Retinal pigment epithelial cell (primary cell): Measurements from ENCODE around the gene ACTG1.

Source experiments
- DNase-seq: peaks from one replicate; pipeline ENCODE4 v3.0.0-alpha.2; 2010; ENCODE audit warnings: low read depth
- H3K4me3 ChIP-seq: 2 replicates; pipeline ENCODE4 v1.5.1; 2011; ENCODE audit warnings: mild to moderate bottlenecking, low read length, control low read depth, moderate library complexity
- TF ChIP-seq, protein P1 (sequence below): conservative IDR thresholded peaks from 2 replicates; pipeline ENCODE4 v1.5.1; 2011; ENCODE audit warnings: low read depth, low read length, control low read depth, inconsistent platforms

The ACTG1 gene

DNA sequence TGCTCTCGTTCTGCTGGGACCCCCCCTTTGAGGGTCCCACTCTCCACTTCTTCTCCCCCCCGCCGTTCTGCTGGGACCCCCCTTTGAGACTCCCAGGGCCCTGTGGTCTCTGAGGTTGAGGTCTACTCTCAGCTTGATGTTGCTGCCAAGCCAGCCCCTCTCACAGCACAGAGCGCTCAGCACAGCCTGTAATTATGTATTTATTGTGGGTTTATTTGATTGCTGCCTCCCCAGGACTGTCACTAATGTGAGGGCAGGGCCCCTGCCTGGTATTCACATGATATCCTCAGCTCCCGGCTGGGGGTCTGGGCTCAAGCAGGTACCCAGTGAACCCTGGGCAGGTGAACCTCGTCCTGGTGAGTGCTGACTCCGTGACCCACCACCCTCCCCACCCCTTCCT lies 35.4 kb downstream of the ACTG1 start:
- H3K4me3 ChIP-seq: no peak overlapping the region

DNA sequence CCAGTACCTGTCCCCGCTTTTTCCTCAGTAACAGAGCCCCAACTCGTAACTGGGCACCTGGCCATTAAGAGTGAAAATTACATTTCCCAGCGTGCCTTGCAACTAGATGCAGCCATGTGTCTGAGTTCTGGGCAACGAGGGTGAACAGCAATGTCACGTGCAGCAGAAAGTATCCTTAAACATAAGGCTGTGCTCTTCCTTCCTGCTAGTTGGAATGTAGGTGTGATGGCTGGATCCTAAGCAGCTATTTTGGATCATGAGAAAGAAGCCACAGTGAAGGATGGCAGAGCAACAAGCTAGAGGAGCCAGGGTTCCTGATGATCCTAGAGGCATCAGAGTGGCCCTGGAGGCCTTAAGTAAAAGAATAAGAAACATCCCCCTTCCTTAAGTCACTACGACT lies 36.0 kb downstream of the ACTG1 start:
- DNase-seq: no peak
- TF ChIP-seq, protein P1, sequence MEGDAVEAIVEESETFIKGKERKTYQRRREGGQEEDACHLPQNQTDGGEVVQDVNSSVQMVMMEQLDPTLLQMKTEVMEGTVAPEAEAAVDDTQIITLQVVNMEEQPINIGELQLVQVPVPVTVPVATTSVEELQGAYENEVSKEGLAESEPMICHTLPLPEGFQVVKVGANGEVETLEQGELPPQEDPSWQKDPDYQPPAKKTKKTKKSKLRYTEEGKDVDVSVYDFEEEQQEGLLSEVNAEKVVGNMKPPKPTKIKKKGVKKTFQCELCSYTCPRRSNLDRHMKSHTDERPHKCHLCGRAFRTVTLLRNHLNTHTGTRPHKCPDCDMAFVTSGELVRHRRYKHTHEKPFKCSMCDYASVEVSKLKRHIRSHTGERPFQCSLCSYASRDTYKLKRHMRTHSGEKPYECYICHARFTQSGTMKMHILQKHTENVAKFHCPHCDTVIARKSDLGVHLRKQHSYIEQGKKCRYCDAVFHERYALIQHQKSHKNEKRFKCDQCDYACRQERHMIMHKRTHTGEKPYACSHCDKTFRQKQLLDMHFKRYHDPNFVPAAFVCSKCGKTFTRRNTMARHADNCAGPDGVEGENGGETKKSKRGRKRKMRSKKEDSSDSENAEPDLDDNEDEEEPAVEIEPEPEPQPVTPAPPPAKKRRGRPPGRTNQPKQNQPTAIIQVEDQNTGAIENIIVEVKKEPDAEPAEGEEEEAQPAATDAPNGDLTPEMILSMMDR: no peak
- H3K4me3 ChIP-seq: no peak overlapping the region

More for the DNA sequence above, 35.4 kb downstream of the ACTG1 start:
- no peak for DNase-seq
- TF ChIP-seq, protein P1: no peak

DNA sequence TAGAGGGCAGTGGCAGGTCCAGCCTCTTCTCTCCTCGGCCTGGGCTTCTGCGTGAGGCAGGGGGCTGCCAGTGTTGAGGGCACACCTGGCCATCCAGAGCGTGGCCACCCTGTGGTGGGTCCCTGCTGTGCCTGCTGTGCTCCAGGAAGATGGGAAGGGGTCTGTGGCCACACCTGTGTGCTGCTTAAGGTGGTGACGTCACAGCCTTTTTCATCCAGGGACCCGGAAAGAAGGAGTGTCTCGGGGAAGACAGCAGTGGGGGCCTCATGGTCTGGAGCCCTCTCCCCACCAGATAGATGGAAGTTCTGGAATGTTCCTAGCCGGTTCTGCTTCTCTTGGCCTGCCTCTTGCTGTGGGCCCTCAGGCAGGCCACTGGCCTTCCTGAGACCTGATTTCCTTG lies 36.5 kb downstream of the ACTG1 start:
- no peak overlapping the region for H3K4me3 ChIP-seq
- TF ChIP-seq, protein P1: no peak
- DNase-seq: no peak

DNA sequence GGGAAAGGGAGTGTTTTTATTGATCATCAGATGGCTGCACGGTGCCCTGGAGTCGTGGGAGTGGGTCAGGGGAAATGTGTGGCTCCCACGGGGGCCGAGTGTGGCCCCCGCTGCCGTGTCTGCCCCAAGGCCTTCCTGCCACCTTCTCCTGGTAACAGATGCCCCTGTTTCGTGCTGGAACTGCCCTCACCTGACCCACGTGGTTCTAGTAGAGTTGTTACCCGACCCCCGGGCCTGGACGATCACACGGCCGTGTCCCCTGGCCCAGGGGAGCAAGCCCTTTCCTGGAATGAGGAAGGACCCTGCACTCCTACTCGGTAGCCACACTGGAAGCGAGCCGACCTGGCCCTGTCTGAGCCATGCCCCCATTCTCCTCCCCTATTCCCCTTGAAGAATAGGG lies 37.6 kb downstream of the ACTG1 start:
- TF ChIP-seq, protein P1: no peak
- H3K4me3 ChIP-seq: no peak overlapping the region
- DNase-seq: no peak

DNA sequence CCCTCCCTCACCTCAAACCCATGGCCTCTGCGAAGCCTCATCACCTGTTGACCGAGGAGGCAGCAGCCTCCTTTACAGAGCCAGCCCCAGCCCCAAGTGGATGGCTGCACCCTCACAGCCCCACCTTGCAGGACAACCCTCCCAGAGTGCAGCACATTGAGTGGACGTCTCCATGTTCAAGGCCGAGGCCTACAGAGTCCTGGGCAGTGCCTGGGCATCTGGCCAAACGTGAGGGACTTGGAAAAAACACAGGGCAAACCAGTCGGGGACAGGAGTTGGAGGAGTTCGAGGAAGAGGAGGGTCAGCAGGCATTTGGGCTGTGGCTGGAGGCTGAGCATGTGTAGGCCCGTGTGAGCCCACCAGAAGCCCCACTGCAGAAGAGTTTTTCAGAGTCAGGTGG lies 39.6 kb downstream of the ACTG1 start:
- H3K4me3 ChIP-seq: no peak overlapping the region
- TF ChIP-seq, protein P1: no peak
- DNase-seq: no peak

DNA sequence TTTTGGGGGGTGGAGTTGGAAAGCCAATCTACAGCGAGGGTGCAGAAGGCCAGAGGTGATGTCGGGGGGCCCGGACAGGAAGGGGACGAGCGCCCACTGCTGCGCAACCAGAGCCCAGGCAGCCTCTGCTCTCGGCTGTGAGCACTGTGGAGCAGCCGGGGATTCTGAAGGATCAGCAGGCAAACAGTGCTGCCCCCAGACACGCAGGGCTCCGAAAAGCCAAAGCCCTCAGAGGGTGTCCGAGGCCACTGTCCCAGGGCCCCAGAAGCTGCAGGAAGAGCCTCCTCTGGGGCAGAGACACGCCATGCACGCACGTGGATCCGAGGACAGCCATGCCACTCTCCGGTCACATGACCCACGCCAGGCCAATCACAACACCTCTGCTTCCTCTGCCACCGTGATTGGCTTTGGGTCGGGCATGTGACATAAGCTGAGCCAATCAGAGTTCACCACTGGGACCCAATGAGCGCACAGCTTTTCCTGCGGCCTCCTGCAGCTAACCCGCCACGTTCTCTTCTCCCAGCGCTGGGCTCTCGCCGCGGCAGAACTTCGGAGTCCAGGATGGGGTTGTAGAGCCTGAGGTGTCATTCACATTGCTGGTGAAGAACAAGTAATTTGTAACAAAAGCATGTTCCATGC lies 40.7 kb downstream of the ACTG1 start:
- DNase-seq: no peak
- no peak overlapping the region for H3K4me3 ChIP-seq
- TF ChIP-seq, protein P1: no peak
